Heart right ventricle (tissue), 16 donors: ENCODE data around the gene ANXA9. TPM values are rescaled to one million over a fixed set of nuclear protein-coding genes. Genes with fewer than 3 reads are reported as not detected.
A peak's percentile ranks its signal among the peaks of the same experiment; 100 is the strongest.

Experiments used
- ATAC-seq, 8 donors: fragments of 200-7000 bp; cut with Tn5 transposase; one replicate each; pipeline ENCODE4 v1.9.1; 2020; ENCODE audit warnings: mild to moderate bottlenecking in 8 of 8, moderate library complexity in 8 of 8, moderate number of reproducible peaks in 1 of 8
- DNase-seq, 2 donors: peaks; one replicate each; pipeline ENCODE4 v3.0.0-alpha.2; 2020
- H3K27ac ChIP-seq, 10 donors: fragments of 200-600 bp; sonication (generic) in 2 of 10; one replicate each; pipeline versions ENCODE4 v1.5.0 to v1.8.0; 2020 to 2022; ENCODE audit warnings: mild to moderate bottlenecking in 3 of 10
- H3K27me3 ChIP-seq, 7 donors: fragments of 200-600 bp; one replicate each; pipeline ENCODE4 v1.8.0; 2021 to 2022; ENCODE audit warnings: mild to moderate bottlenecking in 2 of 7
- H3K36me3 ChIP-seq, 9 donors: fragments of 200-600 bp; sonication (generic) in 1 of 9; one replicate each; pipeline versions ENCODE4 v1.5.0 to v1.8.0; 2020 to 2022; ENCODE audit warnings: mild to moderate bottlenecking in 2 of 9
- H3K4me1 ChIP-seq, 9 donors: fragments of 200-600 bp; sonication (generic) in 1 of 9; one replicate each; pipeline versions ENCODE4 v1.5.0 to v1.8.0; 2020 to 2022; ENCODE audit warnings: mild to moderate bottlenecking in 4 of 9
- H3K4me3 ChIP-seq, 10 donors: fragments of 200-600 bp; sonication (generic) in 2 of 10; one replicate each; pipeline versions ENCODE4 v1.5.0 to v1.8.0; 2020 to 2022; ENCODE audit warnings: mild to moderate bottlenecking in 7 of 10, moderate library complexity in 2 of 10
- H3K9me3 ChIP-seq, 11 donors: fragments of 200-600 bp in 10 of 11; sonication (generic) in 2 of 11; one replicate each; pipeline versions ENCODE4 v1.5.0 to v1.8.0; 2013 to 2022; ENCODE audit warnings: mild to moderate bottlenecking in 2 of 11, control low read depth in 1 of 11, moderate library complexity in 1 of 11
- CTCF ChIP-seq, 9 donors: fragments of 200-600 bp; sonication (generic) in 2 of 9; IDR thresholded peaks; one replicate each; pipeline versions ENCODE4 v1.5.0 to v1.8.0; 2021 to 2022; ENCODE audit warnings: antibody characterized with exemption in 9 of 9, mild to moderate bottlenecking in 5 of 9, moderate library complexity in 1 of 9
- WGBS, 2 donors: extraction: QIAGEN DNeasy Blood & Tissue Kit; methylation state at CpG; one replicate each; pipeline ENCODE4 v1.1.7; 2013; ENCODE audit warnings: inconsistent platforms in 1 of 2; 5-methylcytosine and 5-hydroxymethylcytosine counted together
- intact Hi-C, 10 donors: fragments of 100-400 bp; cut with DNase I; formaldehyde crosslinking; loops; one replicate each; pipeline versions ENCODE4 v1.11.1 to v1.14.2; 2022
- polyA plus RNA-seq, 2 donors: library from polyadenylated mRNA; stranded (reverse); fragments of 200-250 nt; gene quantifications; one replicate each; pipeline ENCODE4 v1.2.3, GENCODE V29; 2013
- total RNA-seq, 10 donors: library from RNA; stranded (reverse); fragmentation: NEBNext Ultra II Directional in 3 of 10; extraction: Animal tissue kit (Norgen Biotek cat#: 25700) in 3 of 10; gene quantifications; one replicate each; pipeline versions ENCODE4 v1.2.1 to v1.2.4, GENCODE V29; 2021 to 2023
- donor health status: Arrhythmogenic right ventricular cardiomyopathy.
- donor health status: ischemic (EF 13 %, LVEDD 7.1; RV severe dilation, severe dysfunction).
- donor health status: healthy with polysubstance abuse.
- donor health status: DM: no; HTN: yes; CAD: no.
- donor health status: DM: no; HTN: no; CAD: no.
- donor health status: ischemic (EF 25% LVEDD 6.9; RV normal size, moderate dysfunction).
- donor health status: ischemic (EF 25% LVEDD 5.7; RV mildly dilated, moderate dysfunction).
- donor health status: healthy.
- donor health status: DM: yes; HTN: yes; CAD: no.
- donor health status: Ischemic cardiomyopathy.
- donor health status: ischemic (EF 35%, LVEDD 5.7; RV mildly dilated, moderate dysfunction).
- donor health status: nonischemic (EF 11% LVEDD 7.7; RV severe dilation, severe dysfunction).
- donor health status: DM: yes; HTN: yes; CAD: no.
- donor health status: PGD.
- donor health status: ischemic (EF 29% LVEDD 5.4; RV normal size, mild dysfunction).
- donor health status: nonischemic (EF 23%, LVEDD 6.1; RV moderate dilation, normal function).

Gene ANXA9
- total and polyA plus RNA-seq, 12 donors, result 0.06 to 0.36 (median 0.17) TPM; not detected in 6

DNA sequence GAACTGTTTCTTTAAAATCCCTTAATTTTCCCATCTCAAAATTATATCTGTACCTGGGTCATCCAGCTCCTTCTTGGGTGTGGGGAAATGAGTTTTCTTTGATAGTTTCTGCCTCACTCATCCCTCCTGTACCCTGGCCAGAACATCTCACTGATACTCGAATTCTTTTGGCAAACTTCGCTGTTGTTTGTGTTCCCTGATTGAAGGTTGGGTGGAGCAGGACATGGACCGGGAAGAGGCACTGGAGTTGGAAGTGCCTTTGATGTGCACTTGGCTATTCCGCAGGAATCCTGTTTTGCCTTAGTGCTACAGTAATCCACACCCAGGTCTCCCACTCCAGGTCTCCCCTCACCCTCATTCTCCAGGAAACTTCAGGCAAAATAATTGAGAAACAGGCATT lies 13.4 kb downstream of the ANXA9 start:
- peak overlapping the region in 7 of 10 donors; percentile 17 to 62 (median 49) for H3K27ac ChIP-seq
- WGBS, 2 donors, result 37 to 47% methylated on average over 4 of the region's 4 CpGs
- intact Hi-C loops, result no loop called here
- ATAC-seq, result peak in 5 of 8 donors; percentile 8 to 43 (median 14)
- no peak for DNase-seq
- H3K9me3 ChIP-seq, result no peaks in the 10 kb centered on the region
- H3K27me3 ChIP-seq, result no peaks in the 10 kb centered on the region
- H3K36me3 ChIP-seq, result peaks cover 0 to 41% (median 28%) of the 10 kb centered on the region in 9 donors
- H3K4me1 ChIP-seq, result peaks cover 0 to 27% (median 12%) of the 10 kb centered on the region in 9 donors
- TF ChIP-seq CTCF (IDR thresholded peaks at IDR 0.05), result no peak
- peak overlapping the region in 5 of 10 donors; percentile 14 to 41 (median 24) for H3K4me3 ChIP-seq

GRCh38 chr1:150995896-150996295 lies 13.8 kb downstream of the ANXA9 start:
- Histone ChIP-seq H3K27ac (peak overlapping the region in 7 of 10 donors; percentile 17 to 62 (median 49)), H3K36me3 (peaks cover 0 to 46% (median 28%) of the 10 kb centered on the region in 9 donors), H3K9me3 (no peaks in the 10 kb centered on the region), H3K27me3 (no peaks in the 10 kb centered on the region), H3K4me3 (peak overlapping the region in 5 of 10 donors; percentile 14 to 41 (median 24)), H3K4me1 (peaks cover 0 to 31% (median 12%) of the 10 kb centered on the region in 9 donors)
- TF ChIP-seq CTCF (IDR thresholded peaks at IDR 0.05), result peak; percentile 64 to 90 (median 85)
- ATAC-seq (peak in 7 of 8 donors; percentile 16 to 76 (median 61)), DNase-seq (no peak)
- intact Hi-C loops, result loop anchor here in 1 of 10 donors (2.0 kb wide), 1 partner anchor 17 kb away; no protein-coding TSS in a partner anchor
- WGBS, 2 donors, result 27 to 39% methylated on average over 9 of the region's 9 CpGs

DNA sequence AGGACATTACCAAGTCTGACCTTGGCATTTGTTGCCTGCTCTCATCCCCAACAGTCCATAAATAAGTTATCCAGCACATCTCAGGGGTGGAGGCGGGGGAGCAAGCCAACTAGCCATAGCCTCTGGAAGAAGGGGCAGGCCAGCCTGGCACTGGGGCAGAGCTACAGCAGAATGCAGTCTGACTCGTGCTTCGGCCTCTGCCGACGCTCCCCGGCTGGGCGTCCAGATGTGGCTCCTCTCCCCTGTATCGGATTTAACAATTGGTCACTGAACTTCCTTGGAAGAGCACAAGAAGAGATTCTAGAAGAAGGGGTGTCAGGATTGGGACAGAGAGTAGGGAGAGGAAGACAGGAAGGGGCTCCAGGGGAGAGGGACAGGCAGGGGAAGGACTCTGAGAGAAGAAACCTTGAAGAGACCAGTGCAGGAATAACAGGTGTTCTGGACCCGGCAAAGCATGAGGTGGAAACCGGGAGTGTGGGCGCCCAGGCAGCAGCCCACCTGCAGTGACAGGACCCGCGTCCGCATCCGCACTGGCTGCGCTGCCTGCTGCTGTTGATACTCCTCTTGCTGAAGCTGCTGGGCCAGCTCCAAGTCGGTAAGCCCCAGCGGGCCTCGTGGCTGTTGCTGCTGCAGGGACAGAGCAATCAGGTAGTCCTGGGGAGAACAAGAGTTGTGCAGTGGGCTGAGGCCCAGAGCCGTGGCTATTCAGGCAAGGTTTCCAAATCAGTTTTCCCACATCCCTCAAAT lies 15.2 kb downstream of the ANXA9 start:
- no peak overlapping the region for H3K27ac ChIP-seq
- no peak for TF ChIP-seq CTCF (IDR thresholded peaks at IDR 0.05)
- H3K27me3 ChIP-seq, result no peaks in the 10 kb centered on the region
- intact Hi-C loops, result loop anchor here in 1 of 10 donors (2.0 kb wide), 1 partner anchor 18 kb away; no protein-coding TSS in a partner anchor
- 86 to 89% methylated on average over 20 of the region's 20 CpGs for WGBS, 2 donors
- peaks cover 2 to 43% (median 16%) of the 10 kb centered on the region in 9 donors for H3K4me1 ChIP-seq
- no peaks in the 10 kb centered on the region for H3K9me3 ChIP-seq
- ATAC-seq, result peak in 1 of 8 donors; percentile 8
- no peak for DNase-seq
- peaks cover 0 to 60% (median 34%) of the 10 kb centered on the region in 9 donors for H3K36me3 ChIP-seq
- H3K4me3 ChIP-seq, result no peak overlapping the region

GRCh38 chr1:150997949-150998348 lies 15.9 kb downstream of the ANXA9 start:
- Histone ChIP-seq H3K4me1 (peaks cover 6 to 49% (median 23%) of the 10 kb centered on the region in 9 donors), H3K9me3 (no peaks in the 10 kb centered on the region), H3K36me3 (peaks cover 0 to 64% (median 34%) of the 10 kb centered on the region in 9 donors), H3K4me3 (no peak overlapping the region), H3K27me3 (no peaks in the 10 kb centered on the region), H3K27ac (no peak overlapping the region)
- no peak for TF ChIP-seq CTCF (IDR thresholded peaks at IDR 0.05)
- ATAC-seq (no peak), DNase-seq (no peak)
- 60 to 71% methylated on average over 5 of the region's 5 CpGs for WGBS, 2 donors
- intact Hi-C loops, result loop anchor here in 1 of 10 donors (2.0 kb wide), 1 partner anchor 19 kb away; no protein-coding TSS in a partner anchor
